ENCODE measurements around the gene PIK3IP1.
"Not testable (repeated sequence)": the region's sequence is repeated elsewhere in the genome, so short reads cannot be mapped to it uniquely, and the experiment has no call there.

The PIK3IP1 gene, protein sequence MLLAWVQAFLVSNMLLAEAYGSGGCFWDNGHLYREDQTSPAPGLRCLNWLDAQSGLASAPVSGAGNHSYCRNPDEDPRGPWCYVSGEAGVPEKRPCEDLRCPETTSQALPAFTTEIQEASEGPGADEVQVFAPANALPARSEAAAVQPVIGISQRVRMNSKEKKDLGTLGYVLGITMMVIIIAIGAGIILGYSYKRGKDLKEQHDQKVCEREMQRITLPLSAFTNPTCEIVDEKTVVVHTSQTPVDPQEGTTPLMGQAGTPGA

DNA sequence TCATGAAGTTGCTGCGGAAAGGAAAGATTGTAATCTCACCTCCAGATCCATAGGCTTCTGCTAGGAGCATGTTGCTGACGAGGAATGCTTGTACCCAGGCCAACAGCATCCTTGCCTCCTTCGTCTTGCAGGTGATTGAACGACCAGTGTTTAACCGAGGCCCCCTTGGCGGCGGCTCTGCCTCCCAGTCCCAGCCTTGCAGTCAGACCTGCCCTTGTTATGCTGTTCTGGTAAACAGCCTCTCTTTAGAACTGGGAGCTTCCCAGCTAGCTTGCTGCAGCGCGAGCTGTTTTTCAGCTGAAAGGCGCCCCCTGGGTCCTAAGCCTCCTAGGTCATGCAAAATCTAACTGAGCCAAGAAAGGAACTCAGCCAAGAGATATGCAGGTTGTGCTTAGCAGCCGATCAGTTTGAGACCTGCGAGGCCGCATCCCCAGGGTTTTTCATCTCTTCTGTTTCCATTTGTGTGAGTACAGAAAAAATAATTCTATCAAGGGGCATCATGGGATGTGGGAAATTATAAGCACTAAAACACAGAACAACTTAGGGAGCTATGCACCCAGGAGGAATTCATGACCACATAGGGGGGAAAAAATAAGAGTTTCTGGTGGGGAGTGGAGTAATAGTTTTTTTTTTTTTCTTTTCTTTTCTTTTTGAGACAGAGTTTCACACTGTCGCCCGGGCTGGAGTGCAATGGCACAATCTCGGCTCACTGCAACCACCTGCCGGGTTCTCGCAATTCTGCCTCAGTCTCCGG lies at the start of gene PIK3IP1:
Gene PIK3IP1, minus strand, starts transcription at position 253 of the 754 bp plus-strand sequence. Its CDS starts 144 bp downstream, at position 109.
- peak; percentile 88 for DNase-seq

DNA sequence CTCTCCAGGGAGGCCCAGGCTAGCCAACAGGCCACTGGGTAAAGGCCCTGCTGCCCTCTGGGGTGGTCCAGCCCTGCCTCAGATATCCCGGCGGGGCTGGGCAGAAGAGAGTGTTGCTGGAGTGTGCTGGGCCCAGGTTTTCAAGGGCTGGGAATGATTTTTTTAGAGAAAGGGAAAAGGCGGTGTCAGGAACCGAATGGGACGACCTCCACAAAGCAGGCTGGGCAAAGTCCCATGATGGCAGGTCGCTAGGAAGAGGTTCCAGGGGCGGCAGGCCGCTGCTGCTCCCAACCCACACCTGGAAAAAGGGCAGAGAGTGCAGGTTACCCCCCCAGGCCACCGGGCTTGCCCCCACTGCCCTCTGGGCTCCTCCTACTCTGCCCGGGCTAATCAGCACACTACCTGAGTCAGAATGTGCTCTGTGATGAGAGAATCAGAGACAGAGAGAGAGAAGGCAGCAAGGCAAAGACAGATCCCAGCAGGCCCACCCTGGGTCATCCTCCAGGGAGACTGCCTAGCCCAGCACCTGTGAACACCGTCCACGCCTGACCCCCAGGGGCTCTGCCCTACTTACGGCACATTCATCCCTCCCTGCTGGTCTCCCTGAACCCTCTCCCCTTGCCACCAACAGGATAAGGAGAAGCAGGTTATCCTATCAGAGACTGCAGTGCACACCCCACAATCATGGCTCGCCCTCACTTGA lies 49.2 kb upstream of the PIK3IP1 start:
- DNase-seq, result no peak

- no peak for DNase-seq
Measured at GRCh38 chr22:31340765-31341247, 48.5 kb upstream of the PIK3IP1 start.

DNA sequence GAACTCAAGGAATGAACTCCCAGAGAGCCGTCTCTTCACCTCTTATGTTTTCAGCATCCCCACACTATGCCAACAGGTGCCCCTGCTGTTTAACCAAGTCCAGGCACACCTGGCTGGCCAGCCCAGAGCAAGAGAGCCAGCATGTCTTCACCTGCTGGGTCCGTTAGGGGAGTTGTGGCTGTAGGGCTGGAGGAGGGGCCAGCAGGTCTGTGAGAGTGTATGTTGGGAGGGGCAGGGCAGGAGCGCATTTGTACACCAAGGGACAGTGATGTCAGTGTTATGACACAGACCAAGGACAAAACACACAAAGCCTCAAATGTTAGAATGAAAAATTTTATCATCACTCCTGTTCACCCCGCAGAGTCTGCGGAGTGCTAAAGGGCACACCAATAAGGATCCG lies 48.1 kb upstream of the PIK3IP1 start:
- DNase-seq, result no peak

GRCh38 chr22:31339148-31339832 lies 47.0 kb upstream of the PIK3IP1 start:
- DNase-seq, result no peak

DNA sequence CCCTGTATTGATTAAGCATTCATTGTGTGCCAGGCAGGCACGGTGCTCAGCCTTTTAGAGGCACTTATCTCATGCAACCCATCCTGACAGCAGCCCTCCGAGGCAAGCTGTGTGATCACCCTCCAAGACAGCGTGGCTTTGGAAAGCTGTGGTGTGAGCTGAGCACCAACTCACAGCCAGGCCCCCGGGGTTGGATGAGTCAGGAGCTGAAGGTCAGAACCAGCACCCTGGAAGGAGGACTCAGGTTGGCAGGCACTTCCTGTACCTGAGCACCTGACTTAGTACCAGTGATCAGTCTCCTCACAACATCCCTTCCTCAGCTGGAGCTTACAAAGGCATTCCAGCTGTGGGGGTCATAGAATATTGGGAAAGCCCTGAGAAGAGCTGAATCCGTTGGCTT lies 44.9 kb upstream of the PIK3IP1 start:
- DNase-seq, result no peak

DNA sequence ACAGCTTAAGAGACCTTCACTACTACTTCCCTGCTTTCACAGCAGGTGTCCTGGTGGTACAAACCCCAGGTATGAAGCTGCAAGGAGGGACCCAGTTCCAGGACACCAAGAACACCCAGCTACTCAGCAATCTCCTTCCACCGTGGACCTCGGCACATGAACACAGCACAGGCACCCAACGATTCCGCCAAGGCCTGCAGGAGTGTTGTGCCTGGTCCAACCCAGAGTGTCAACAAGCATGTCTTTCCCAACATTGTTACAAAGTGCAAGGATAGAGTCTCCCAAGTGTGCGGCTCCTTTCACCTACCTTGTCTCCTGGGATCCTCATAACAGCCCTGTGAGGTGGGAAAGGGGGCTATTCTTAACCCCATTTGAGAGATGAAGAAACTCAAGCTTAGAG lies 42.0 kb upstream of the PIK3IP1 start:
- DNase-seq, result no peak

DNA sequence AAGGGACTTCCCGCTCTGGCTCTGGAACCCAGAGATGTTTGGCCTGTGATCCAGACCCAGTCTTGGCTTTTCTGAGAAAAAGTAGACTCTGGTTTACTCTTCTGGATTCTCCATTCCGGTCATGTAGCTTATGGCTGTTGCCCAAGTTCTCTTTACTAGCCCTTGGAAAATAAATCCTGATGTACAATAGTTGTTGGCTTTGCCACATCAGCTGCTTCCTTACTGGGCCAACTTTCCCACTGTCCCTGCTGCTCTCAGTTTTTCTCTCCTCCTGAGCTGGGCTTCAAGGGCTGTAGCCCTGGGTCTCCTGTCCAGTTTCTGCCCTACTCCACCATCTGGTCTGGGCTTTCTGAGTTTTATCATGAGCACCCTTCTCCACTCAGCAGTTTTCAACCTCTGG lies 41.4 kb upstream of the PIK3IP1 start:
- DNase-seq, result no peak

GRCh38 chr22:31332886-31333285 lies 40.6 kb upstream of the PIK3IP1 start:
- DNase-seq, result no peak

DNA sequence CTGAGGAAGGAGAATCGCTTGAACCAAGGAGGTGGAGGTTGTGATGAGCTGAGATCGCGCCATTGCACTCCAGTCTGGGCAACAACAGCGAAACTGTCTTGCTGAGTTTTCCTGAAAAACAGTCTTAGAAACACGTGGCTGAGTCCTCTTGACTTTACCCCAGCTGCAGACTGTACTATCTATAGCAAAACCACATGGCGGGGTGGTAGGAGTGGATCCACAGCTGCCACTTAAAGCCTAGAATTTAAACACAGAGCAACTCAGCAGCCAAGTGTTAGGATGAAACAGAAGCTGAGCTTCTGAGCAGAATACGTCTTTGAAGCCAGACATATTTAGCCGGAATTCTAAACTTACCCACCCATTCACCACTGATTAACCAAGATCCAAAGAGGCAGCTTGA lies 39.7 kb upstream of the PIK3IP1 start:
- no peak for DNase-seq

GRCh38 chr22:31329453-31330215 lies 37.3 kb upstream of the PIK3IP1 start:
- no peak for DNase-seq

DNA sequence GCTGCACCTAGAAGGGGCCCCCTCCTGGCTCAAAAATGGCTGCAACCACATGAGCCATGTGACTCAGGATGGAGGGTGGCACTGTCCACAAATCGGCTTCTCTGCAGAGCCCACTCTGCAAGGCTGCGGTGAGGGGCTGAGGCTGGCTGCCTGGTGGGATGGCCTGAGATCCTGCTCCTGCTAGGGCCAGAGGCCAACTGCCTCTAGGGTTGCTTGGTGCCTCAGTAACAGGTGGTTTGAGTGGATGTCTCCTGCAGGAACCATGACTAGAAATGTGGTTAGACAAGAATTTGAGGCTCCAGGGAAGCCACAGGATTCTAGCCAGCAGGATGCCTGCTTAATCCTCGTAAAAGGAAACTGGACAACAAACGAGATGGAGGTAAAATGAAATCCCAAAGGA lies 36.7 kb upstream of the PIK3IP1 start:
- no peak for DNase-seq

GRCh38 chr22:31328544-31328960 lies 36.3 kb upstream of the PIK3IP1 start:
- DNase-seq, result no peak

DNA sequence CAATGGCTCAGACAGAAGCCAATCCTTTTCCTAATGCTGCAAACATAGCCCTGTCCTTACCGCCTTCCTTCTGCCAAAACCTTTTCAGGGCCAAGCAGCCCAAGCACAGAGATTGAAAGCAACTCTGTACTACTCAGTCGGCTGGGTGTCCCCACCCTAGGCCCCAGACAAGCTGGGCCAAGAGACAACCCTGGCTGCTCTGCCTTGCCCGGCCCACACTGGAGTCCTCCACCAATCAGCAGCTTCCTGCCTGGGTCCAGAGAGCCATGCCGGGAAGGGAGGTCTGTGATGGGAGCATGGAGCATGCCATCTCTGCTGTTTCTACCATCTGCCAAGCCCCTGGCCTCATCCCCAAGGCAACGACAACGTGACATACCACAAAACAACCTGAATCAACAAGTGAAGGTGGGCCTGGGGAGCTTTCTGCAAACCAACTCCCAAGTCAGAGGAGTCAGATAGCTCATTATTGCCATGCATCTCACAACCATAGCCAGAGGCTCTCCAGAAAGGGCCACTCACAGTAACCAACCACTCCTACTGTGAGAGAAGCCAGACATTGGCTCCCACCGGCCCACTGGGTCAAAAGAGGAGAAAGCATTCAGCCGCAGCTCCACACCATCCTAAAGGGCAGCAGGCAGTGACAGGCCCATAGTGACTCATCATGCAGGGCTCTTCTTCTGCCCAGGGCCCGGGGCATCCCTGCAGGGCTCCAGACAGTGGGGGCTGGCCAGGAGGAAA lies 35.7 kb upstream of the PIK3IP1 start:
- DNase-seq, result no peak

GRCh38 chr22:31326877-31327276 lies 34.6 kb upstream of the PIK3IP1 start:
- no peak for DNase-seq

- no peak for DNase-seq
Measured at GRCh38 chr22:31323578-31324550, 31.6 kb upstream of the PIK3IP1 start.

DNA sequence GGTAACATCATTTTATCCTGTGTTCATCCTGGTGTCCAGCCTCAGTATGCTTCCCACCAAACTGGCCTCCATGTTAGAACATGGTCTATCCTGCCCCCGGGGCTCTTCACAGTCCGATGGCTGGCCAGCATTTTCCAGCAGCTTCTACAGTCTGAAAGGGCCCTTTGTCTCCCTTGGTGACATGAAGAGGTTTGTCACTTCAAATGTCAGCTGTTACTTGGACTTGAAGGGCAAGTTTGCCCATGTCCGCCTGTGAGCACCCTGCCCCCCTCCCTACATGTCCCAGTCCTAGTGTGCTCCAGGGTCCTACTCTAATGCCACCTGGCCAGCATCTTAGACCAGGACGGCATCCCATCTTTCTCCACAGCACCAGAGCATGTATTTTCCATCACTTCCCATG lies 29.1 kb upstream of the PIK3IP1 start:
- no peak for DNase-seq

DNA sequence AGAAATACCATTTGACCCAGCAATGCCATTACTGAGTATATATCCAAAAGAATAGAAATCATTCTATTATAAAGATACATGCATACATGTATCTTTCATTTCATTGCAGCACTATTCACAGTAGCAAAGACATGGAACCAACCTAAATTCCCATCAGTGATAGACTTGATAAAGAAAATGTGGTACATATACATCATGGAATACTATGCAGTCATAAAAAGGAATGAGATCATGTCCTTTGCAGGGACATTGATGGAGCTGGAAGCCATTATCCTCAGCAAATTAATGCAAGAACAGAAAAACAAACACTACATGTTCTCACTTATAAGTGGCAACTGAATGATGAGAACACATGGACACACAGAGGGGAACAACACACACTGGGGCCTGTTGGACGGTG lies 21.9 kb upstream of the PIK3IP1 start:
- not testable (repeated sequence) for DNase-seq

DNA sequence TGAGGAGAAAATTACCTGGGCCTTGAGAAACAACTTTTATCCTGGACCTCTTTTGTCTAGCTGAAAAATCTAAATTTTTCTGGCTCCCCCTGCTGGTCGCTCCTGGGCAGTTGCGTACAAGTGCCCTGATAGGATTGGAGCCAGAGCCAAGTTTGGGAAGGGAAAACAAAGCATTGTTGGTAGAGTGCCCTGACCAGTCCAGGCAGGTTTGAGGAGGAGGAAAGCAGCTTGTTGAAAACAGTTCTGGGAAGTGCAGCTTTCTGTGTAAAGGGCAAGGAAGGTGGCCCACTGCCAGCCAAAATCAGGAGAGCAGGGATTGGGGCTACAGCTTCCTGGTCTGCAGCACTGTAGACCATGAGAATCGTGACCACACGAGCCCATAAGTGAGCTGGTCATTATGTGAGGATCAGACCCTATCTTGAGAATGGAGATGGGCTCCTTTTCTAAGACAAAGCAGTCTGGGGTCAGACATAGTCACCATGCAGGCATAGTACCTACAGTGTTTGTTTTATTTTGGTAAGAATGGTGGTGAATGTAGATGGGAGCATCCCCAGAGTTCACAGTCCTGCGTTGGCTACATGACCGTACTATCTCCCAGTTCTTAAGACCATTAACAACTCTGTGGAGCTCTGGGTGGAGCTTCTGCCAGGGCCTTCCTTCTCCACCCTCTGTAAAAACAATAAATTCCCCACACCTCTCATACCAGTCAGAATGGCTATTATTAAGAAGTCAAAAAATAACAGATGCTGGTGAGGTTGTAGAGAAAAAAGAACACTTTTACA lies 21.3 kb upstream of the PIK3IP1 start:
- DNase-seq, result peak; percentile 61

Measured in retina (tissue), 1 donor.